KMS-11 (cell line): Measurements from ENCODE around the gene FLRT2.

Experiments used
- H2AFZ ChIP-seq: fragments of 200-600 bp; sonication (generic); 2 replicates; pipeline ENCODE4 v1.6.1; 2016; ENCODE audit warnings: antibody characterized with exemption, mixed run types, low read depth
- H3K27ac ChIP-seq: fragments of 200-600 bp; sonication (generic); 2 replicates; pipeline ENCODE4 v1.6.1; 2016; ENCODE audit warnings: mild to moderate bottlenecking, mixed run types
- H3K27me3 ChIP-seq: fragments of 200-600 bp; sonication (generic); 2 replicates; pipeline ENCODE4 v1.6.1; 2017; ENCODE audit warnings: mild to moderate bottlenecking, low read depth, mixed run types, moderate library complexity; ENCODE audit not compliant: insufficient read depth
- H3K36me3 ChIP-seq: fragments of 200-600 bp; sonication (generic); 2 replicates; pipeline ENCODE4 v1.6.1; 2017; ENCODE audit warnings: mild to moderate bottlenecking, mixed run types; ENCODE audit not compliant: insufficient read depth
- H3K4me1 ChIP-seq: fragments of 200-600 bp; sonication (generic); 2 replicates; pipeline ENCODE4 v1.6.1; 2016; ENCODE audit warnings: mild to moderate bottlenecking, low read depth, mixed run types; ENCODE audit not compliant: poor library complexity, severe bottlenecking
- H3K4me2 ChIP-seq: fragments of 200-600 bp; sonication (generic); 2 replicates; pipeline ENCODE4 v1.7.0; 2016; ENCODE audit warnings: mild to moderate bottlenecking, mixed run types
- H3K4me3 ChIP-seq: fragments of 200-600 bp; sonication (generic); IDR thresholded peaks from 2 replicates; pipeline ENCODE4 v1.6.1; 2017; ENCODE audit warnings: low read depth, low read length, mixed read lengths; ENCODE audit not compliant: insufficient read depth
- H3K79me2 ChIP-seq: fragments of 200-600 bp; sonication (generic); 2 replicates; pipeline ENCODE4 v1.6.1; 2016; ENCODE audit warnings: low read depth, mixed run types; ENCODE audit not compliant: insufficient read depth
- H3K9ac ChIP-seq: fragments of 200-600 bp; sonication (generic); 2 replicates; pipeline ENCODE4 v1.6.1; 2016; ENCODE audit warnings: mild to moderate bottlenecking, mixed run types
- H4K20me1 ChIP-seq: fragments of 200-600 bp; sonication (generic); 2 replicates; pipeline ENCODE4 v1.6.1; 2016; ENCODE audit warnings: mild to moderate bottlenecking, mixed run types; ENCODE audit not compliant: insufficient read depth
- CTCF ChIP-seq: fragments of 200-600 bp; sonication (generic); conservative IDR thresholded peaks from 2 replicates; pipeline ENCODE4 v1.6.1; 2017; ENCODE audit warnings: low read depth, mild to moderate bottlenecking, antibody characterized with exemption, low read length, moderate library complexity, mixed read lengths

The FLRT2 gene

GRCh38 chr14:85512451-85512850 lies 17.5 kb upstream of the FLRT2 start:
- Histone ChIP-seq H3K9ac (no peak overlapping the region), H3K27ac (no peak overlapping the region), H3K36me3 (no peaks in the 10 kb centered on the region), H2AFZ (no peak overlapping the region), H3K4me2 (no peak overlapping the region), H3K27me3 (no peaks in the 10 kb centered on the region), H3K4me1 (no peaks in the 10 kb centered on the region), H3K79me2 (no peaks in the 10 kb centered on the region), H4K20me1 (no peaks in the 10 kb centered on the region), H3K4me3 (no peak overlapping the region)
- TF ChIP-seq CTCF = no peak

GRCh38 chr14:85514487-85514886 lies 15.5 kb upstream of the FLRT2 start:
- Histone ChIP-seq H2AFZ (no peak overlapping the region), H3K4me2 (no peak overlapping the region), H3K36me3 (no peaks in the 10 kb centered on the region), H4K20me1 (no peaks in the 10 kb centered on the region), H3K4me3 (no peak overlapping the region), H3K79me2 (no peaks in the 10 kb centered on the region), H3K27ac (no peak overlapping the region), H3K27me3 (no peaks in the 10 kb centered on the region), H3K9ac (no peak overlapping the region), H3K4me1 (no peaks in the 10 kb centered on the region)
- TF ChIP-seq CTCF = no peak

- Histone ChIP-seq H3K79me2 (no peaks in the 10 kb centered on the region), H4K20me1 (no peaks in the 10 kb centered on the region), H3K27me3 (no peaks in the 10 kb centered on the region), H3K4me1 (no peaks in the 10 kb centered on the region), H3K27ac (no peak overlapping the region), H3K9ac (no peak overlapping the region), H3K4me3 (no peak overlapping the region), H2AFZ (no peak overlapping the region), H3K4me2 (no peak overlapping the region), H3K36me3 (no peaks in the 10 kb centered on the region)
- TF ChIP-seq CTCF = no peak
Observed at GRCh38 chr14:85516239-85517113, 13.5 kb upstream of the FLRT2 start.

- H3K9ac ChIP-seq = no peak overlapping the region
- H3K4me3 ChIP-seq = no peak overlapping the region
- no peaks in the 10 kb centered on the region for H3K4me1 ChIP-seq
- H3K4me2 ChIP-seq = no peak overlapping the region
- H2AFZ ChIP-seq = no peak overlapping the region
- no peaks in the 10 kb centered on the region for H4K20me1 ChIP-seq
- H3K27me3 ChIP-seq = no peaks in the 10 kb centered on the region
- H3K27ac ChIP-seq = no peak overlapping the region
- no peaks in the 10 kb centered on the region for H3K36me3 ChIP-seq
- no peaks in the 10 kb centered on the region for H3K79me2 ChIP-seq
- TF ChIP-seq CTCF = no peak
Observed at GRCh38 chr14:85517114-85517688, 12.7 kb upstream of the FLRT2 start.
